NCI-H146 treated with DMSO at 0.1 percent for 48 hours (cell line): ENCODE results near the gene CCDC17.
"Not testable (repeated sequence)": the region's sequence is repeated elsewhere in the genome, so short reads cannot be mapped to it uniquely, and the experiment has no call there.

ENCODE experiments used
- DNase-seq: peaks from one replicate; lab custom pipeline; 2025; ENCODE audit not compliant: unreplicated experiment; lab: John Stamatoyannopoulos, UW

Gene CCDC17

GRCh38 chr1:45621895-45622523 is 1.8 kb downstream of the CCDC17 start:
- no peak for DNase-seq

- no peak for DNase-seq
Observed at GRCh38 chr1:45621501-45621836, 2.4 kb downstream of the CCDC17 start.

DNA sequence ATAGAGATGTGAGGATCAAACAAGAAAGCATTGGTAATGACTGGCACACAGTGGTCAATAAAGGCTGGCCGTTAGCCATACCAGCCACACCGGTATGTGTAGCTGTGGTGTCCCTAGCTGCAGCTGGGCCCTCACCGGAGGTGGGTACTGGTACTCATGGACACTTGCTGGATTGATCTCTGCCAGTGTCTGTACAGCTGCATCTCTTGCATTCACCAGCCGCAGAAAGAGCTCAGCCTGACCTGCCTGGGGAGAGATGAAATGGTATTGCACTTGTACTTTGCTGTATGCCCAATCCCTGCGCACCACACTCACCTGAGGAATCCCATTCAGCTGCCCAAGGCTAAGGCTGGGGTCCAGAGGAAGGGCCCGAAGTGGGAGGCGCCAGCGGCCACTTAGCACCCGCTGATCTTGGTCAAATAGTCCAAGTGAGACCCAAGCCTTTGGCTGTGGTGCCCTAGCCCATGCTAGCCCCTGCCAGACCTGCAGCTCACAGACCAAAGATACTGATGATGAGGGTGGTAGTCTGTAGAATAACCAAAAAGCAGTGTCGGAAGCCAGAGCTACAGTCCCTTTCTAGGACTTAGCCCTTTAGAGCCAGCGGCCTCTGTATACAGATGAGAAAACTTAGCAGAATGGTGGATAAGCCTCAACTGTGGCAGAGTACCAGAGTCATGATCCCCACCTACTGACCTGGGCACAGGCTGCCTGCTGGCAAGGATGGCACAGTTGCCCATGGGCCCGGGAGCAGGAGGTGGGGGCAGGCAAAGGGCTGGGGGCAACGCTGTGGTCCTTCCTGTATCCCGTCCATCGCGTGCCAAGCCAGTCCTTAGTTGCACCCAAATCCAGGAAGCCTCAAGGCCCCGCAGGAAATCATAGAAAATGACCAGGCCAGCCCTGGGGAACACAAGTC is 3.0 kb downstream of the CCDC17 start:
- no peak for DNase-seq

- no peak for DNase-seq
Observed at GRCh38 chr1:45619149-45619921, 4.5 kb downstream of the CCDC17 start.

DNA sequence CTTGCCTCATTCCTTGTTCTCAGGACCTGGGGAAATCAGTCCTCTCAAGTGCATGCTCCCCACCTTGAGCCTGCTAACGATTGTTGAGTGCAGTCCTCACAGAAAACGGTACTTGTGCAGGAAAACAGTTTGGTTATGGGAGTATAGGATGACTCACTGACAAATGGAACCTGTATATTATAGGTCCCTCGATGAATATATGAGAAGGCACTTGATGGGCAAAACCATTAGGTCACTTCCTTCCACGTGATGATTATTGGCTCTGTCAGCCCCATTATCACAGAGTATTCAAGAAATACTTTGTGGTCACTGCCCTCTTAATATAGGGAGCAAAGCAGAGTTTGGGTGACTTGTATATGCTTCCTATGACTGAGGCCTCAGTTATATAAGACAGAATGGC is 6.2 kb downstream of the CCDC17 start:
- DNase-seq: no peak

- DNase-seq: no peak
Observed at GRCh38 chr1:45615885-45616284, 8.0 kb downstream of the CCDC17 start.

DNA sequence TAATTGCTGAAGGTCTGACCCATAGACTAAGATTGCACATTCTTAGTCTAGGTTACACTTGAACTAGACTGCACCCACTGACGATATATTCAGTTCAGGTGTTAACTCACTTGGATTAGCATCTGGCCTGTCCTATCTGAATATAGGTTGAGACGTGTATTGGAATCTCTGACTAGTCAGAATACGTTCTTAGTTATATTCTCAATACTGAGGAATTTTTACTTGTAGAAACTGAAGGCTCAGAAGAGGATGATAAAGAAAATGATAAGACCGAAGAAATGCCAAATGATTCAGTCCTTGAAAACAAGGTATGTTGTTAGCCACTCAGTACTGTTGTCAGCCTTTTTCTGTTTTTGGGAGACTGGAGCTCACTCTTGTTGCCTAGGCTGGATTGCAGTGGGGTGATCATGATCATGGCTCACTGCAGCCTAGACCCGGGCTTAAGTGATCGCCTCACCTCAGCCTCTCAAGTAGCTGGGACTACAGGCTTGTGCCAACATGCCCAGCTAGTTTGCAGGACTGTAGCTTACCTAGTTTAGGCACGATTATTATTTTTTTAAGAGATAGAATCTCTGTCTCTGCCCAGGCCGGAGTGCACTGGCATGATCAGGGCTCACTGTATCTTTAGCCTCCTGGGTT is 10.8 kb downstream of the CCDC17 start:
- DNase-seq: no peak

DNA sequence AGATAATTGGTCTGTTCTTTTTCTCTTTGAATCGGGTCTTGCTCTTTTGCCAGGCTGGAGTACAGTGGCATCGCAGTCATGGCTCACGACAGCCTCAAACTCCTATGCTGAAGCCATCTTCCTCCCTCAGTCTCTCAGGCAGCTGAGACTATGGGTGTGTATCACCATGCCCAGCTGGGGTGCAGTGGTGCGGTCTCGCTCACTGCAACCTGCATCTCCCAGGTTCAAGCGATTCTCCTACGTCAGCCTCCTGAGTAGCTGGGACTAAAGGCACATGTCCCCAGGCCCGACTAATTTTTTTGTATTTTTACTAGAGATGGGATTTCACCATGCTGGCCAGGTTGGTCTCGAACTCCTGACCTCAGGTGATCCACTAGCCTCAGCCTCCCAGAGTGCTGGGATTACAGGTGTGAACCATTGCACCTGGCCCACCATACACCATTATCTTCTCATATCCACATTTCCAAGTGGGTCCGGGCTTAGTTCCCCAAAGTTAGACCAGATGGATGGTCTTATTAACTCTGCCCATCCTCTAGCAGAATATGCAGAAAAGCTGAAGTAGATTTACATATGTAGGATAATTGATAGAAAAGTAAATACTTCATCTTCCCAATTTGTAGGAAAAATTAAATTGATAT is 13.1 kb downstream of the CCDC17 start:
- no peak for DNase-seq

GRCh38 chr1:45608175-45609156 is 15.4 kb downstream of the CCDC17 start:
- DNase-seq: no peak

GRCh38 chr1:45607404-45608074 is 16.3 kb downstream of the CCDC17 start:
- no peak for DNase-seq

DNA sequence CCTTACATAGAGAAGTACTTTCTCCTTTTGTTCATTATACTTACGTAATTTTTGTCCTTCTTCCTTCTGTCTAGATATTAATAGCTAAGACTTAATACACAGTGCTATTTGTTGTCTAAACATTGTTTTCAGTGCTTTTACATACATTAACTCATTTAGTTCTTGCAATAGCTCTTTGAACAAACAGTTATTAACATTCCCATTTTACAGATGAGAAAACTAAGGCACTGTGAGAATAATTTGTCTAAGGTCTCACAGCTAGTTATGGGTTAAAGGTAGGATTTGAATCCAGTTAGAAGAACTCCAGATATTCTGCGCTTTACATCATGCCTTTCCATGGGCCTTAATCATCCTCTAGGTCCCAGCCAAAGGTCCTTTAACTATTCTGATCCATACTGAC is 19.6 kb downstream of the CCDC17 start:
- DNase-seq: no peak

GRCh38 chr1:45596765-45597164 is 27.1 kb downstream of the CCDC17 start:
- DNase-seq: not testable (repeated sequence)

- no peak for DNase-seq
Observed at GRCh38 chr1:45594412-45594811, 29.4 kb downstream of the CCDC17 start.

- no peak for DNase-seq
Observed at GRCh38 chr1:45589861-45590260, 34.0 kb downstream of the CCDC17 start.

DNA sequence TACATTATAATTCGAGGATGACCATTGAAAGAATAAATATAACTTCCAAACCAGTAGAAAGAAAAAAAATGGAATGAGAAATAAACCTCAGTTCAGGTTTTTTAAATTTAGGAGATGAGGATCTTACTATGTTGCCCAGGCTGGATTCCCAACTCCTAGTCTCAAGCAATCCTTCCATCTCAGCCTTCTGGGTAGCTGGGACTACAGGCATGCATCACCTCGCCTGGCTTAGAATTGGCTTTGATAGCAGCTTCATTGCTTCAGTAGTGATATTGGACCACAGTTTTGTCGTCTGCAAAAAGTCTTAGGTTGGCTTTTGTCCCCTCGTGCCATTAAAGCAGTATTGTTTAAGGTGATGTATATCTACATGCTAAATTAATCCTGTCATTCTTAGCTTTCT is 37.1 kb downstream of the CCDC17 start:
- DNase-seq: no peak

- DNase-seq: no peak
Observed at GRCh38 chr1:45585496-45586075, 38.3 kb downstream of the CCDC17 start.

DNA sequence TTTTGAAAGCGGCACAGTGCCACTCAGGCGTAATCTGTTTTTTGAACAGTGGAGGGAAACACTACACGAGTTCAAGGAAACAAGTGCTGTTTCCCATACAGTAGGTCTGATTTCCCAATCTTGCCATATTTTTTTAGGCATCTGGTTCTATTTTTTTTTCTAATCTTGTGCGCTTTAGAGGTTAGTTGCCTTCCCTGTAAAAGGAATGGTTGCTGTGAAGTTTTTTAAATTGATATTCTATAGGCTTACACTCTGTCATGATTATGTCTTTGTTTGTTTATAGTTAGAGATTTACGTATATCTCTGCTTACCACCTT is 38.8 kb downstream of the CCDC17 start:
- no peak for DNase-seq

DNA sequence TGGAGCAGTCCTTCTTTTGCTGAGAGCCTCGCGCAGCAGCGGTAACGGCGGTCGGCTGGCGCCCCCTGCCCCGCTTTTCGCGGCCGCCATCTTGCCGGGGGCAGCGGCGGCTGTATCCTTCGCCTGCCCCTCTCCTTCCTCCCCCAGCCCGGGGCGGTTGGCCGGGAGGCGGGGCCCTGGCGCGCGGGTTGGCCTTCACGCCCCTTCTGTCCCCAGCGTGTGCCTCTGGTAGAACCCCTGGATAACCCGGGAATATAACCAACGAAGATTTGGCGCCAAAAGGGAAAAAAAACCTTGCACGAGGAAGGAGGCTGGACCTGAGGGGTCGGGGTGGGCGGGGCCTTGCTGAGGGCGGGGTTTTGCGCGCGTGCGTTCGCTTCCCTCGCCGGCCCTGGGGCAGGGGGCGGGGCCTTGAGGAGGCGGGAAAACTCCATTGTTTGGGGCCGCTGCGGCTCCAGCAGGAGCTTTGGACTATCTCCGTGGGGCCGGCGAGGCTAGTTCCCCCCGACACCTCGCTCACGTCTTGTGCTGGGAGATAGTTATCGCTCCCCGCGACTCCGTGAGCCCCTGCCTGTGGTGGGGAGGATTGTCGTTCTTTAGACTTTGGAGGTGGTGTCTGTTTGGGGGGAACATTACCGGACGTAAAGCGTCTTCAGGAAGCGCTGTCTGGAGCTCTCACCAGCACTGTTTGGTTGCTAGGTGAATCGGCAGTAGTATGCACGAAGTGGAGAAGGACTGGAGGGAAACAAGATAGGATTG is 39.3 kb downstream of the CCDC17 start:
- DNase-seq: peak; percentile 65
